Measurements from ENCODE around the gene CREM.

DNA sequence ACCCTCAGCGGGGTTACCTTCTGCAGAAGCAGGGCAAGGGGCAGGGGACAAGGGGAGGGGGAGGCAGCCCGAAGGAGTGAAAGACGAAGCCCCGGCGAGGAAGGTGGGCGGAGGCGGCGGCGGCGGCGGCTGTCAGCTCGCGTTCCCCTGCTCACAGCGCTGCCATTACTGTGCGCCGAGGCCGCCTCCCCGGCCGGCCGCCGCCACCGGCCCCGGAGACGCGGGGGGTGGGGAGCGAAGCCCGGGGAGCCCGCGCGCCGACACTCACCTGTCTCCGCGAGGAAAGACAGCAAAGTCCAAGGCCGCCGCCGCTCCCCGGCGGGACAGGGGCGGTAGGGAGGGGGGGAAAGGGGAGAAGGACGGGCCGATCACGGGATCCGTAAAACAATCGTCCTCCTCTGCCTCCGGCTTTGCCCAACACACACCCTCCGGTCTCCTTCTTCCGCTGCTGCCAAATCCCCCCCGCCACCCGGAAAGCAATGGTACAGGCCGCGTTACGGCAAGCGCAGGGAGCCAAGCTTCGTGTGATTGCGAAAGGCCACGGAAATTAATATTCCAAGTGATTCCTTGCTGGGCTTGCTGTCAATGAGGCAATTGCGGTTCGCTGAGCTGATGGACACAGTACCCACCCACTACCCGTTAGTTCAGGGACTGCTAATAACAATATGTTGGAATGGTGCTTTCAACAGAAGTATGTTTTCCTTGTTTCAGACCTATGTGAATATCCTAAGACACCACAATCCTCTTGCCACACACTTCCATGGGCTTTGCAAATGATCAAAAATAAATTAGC is 36.3 kb upstream of the CREM start, which contains the start of gene CUL2:
- no peak for TF ChIP-seq RFX5 (IDR thresholded peaks at IDR 0.05; ENCODE audit: low read depth, low read length)
- TF ChIP-seq CEBPB (IDR thresholded peaks at IDR 0.05; ENCODE audit: low read depth, low read length), result peak; percentile 99
- TF ChIP-seq, protein P1, sequence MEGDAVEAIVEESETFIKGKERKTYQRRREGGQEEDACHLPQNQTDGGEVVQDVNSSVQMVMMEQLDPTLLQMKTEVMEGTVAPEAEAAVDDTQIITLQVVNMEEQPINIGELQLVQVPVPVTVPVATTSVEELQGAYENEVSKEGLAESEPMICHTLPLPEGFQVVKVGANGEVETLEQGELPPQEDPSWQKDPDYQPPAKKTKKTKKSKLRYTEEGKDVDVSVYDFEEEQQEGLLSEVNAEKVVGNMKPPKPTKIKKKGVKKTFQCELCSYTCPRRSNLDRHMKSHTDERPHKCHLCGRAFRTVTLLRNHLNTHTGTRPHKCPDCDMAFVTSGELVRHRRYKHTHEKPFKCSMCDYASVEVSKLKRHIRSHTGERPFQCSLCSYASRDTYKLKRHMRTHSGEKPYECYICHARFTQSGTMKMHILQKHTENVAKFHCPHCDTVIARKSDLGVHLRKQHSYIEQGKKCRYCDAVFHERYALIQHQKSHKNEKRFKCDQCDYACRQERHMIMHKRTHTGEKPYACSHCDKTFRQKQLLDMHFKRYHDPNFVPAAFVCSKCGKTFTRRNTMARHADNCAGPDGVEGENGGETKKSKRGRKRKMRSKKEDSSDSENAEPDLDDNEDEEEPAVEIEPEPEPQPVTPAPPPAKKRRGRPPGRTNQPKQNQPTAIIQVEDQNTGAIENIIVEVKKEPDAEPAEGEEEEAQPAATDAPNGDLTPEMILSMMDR (conservative IDR thresholded peaks at IDR 0.05; ENCODE audit: low read depth, low read length), result no peak
- TF ChIP-seq POLR2A (IDR thresholded peaks at IDR 0.05; ENCODE audit: low read depth, low read length), result no peak

Measured in IMR-90 (cell line).